GM21367 (cell line): ENCODE data around the gene RNPEPL1.
A peak's percentile ranks its signal among the peaks of the same experiment; 100 is the strongest.
"Not testable (repeated sequence)": the region's sequence is repeated elsewhere in the genome, so short reads cannot be mapped to it uniquely, and the experiment has no call there.

Experiments used
- ATAC-seq: cut with Tn5 transposase; IDR thresholded peaks from one replicate; pipeline ENCODE4 v1.9.1; 2021; ENCODE audit not compliant: unreplicated experiment

The RNPEPL1 gene

GRCh38 chr2:240567872-240568677 lies at the start of gene RNPEPL1:
Gene RNPEPL1 (plus strand): TSS chr2:240568484. CDS start chr2:240568587, 103 bp downstream.
- peak; percentile 16 for ATAC-seq

- no peak for ATAC-seq
Measured at GRCh38 chr2:240518981-240519380, 49.3 kb upstream of the RNPEPL1 start.

- no peak for ATAC-seq
Measured at GRCh38 chr2:240519396-240520129, 48.7 kb upstream of the RNPEPL1 start.

- no peak for ATAC-seq
Measured at GRCh38 chr2:240520130-240520973, 47.9 kb upstream of the RNPEPL1 start.

GRCh38 chr2:240520974-240521350 lies 47.3 kb upstream of the RNPEPL1 start:
- ATAC-seq = no peak

- ATAC-seq = not testable (repeated sequence)
Measured at GRCh38 chr2:240521885-240522284, 46.4 kb upstream of the RNPEPL1 start.

- no peak for ATAC-seq
Measured at GRCh38 chr2:240522406-240522805, 45.9 kb upstream of the RNPEPL1 start.

- no peak for ATAC-seq
Measured at GRCh38 chr2:240523451-240524281, 44.6 kb upstream of the RNPEPL1 start.

GRCh38 chr2:240524963-240525718 lies 43.1 kb upstream of the RNPEPL1 start:
- no peak for ATAC-seq

GRCh38 chr2:240525802-240526201 lies 42.5 kb upstream of the RNPEPL1 start:
- ATAC-seq = no peak

GRCh38 chr2:240526521-240526920 lies 41.8 kb upstream of the RNPEPL1 start:
- ATAC-seq = no peak

- ATAC-seq = no peak
Measured at GRCh38 chr2:240527153-240527750, 41.0 kb upstream of the RNPEPL1 start.

- ATAC-seq = no peak
Measured at GRCh38 chr2:240528406-240529040, 39.8 kb upstream of the RNPEPL1 start.

GRCh38 chr2:240529344-240529999 lies 38.8 kb upstream of the RNPEPL1 start:
- no peak for ATAC-seq

- ATAC-seq = no peak
Measured at GRCh38 chr2:240530181-240530580, 38.1 kb upstream of the RNPEPL1 start.

- no peak for ATAC-seq
Measured at GRCh38 chr2:240531038-240531437, 37.2 kb upstream of the RNPEPL1 start.

- no peak for ATAC-seq
Measured at GRCh38 chr2:240532031-240532775, 36.1 kb upstream of the RNPEPL1 start.
